GM06990 (cell line): ENCODE measurements around the gene MINDY4.

Source experiments
- DNase-seq: peaks from one replicate; pipeline ENCODE4 v3.0.0-alpha.2; 2011; ENCODE audit not compliant: insufficient read length; ENCODE audit errors: extremely low read depth
- H3K27me3 ChIP-seq: replicated peaks from 2 replicates; pipeline ENCODE4 v1.6.0; 2011; ENCODE audit warnings: low read length; ENCODE audit not compliant: control insufficient read depth, insufficient read depth
- H3K36me3 ChIP-seq: 2 replicates; pipeline ENCODE4 v1.5.1; 2011; ENCODE audit warnings: low read length; ENCODE audit not compliant: control insufficient read depth, insufficient read depth
- H3K4me3 ChIP-seq: replicated peaks from 2 replicates; pipeline ENCODE4 v1.5.1; 2011; ENCODE audit warnings: low read depth, mild to moderate bottlenecking, control low read depth, low read length
- CTCF ChIP-seq: IDR thresholded peaks from 2 replicates; pipeline ENCODE4 v1.5.1; 2011; ENCODE audit warnings: low read length, control low read depth, mild to moderate bottlenecking, inconsistent platforms; ENCODE audit not compliant: insufficient read depth, poor library complexity, severe bottlenecking

MINDY4 gene

GRCh38 chr7:30851651-30852307, 80.6 kb downstream of the MINDY4 start:
- DNase-seq: no peak
- Histone ChIP-seq H3K27me3 (no peaks in the 10 kb centered on the region), H3K36me3 (no peaks in the 10 kb centered on the region), H3K4me3 (no peak overlapping the region)
- TF ChIP-seq CTCF: no peak

GRCh38 chr7:30852308-30852684, 81.1 kb downstream of the MINDY4 start:
- Histone ChIP-seq H3K27me3 (no peaks in the 10 kb centered on the region), H3K4me3 (no peak overlapping the region), H3K36me3 (no peaks in the 10 kb centered on the region)
- TF ChIP-seq CTCF: no peak
- no peak for DNase-seq

- no peak for DNase-seq
- TF ChIP-seq CTCF: no peak
These were observed 81.6 kb downstream of the MINDY4 start for GRCh38 chr7:30852744-30853288.

GRCh38 chr7:30853576-30853975, 82.4 kb downstream of the MINDY4 start:
- no peak for DNase-seq
- no peak for TF ChIP-seq CTCF
- H3K36me3 ChIP-seq: no peaks in the 10 kb centered on the region
- no peaks in the 10 kb centered on the region for H3K27me3 ChIP-seq
- no peak overlapping the region for H3K4me3 ChIP-seq

More at GRCh38 chr7:30852744-30853288, 81.6 kb downstream of the MINDY4 start:
- Histone ChIP-seq H3K4me3 (no peak overlapping the region), H3K36me3 (no peaks in the 10 kb centered on the region), H3K27me3 (no peaks in the 10 kb centered on the region)

GRCh38 chr7:30855936-30856335, 84.7 kb downstream of the MINDY4 start:
- no peak for DNase-seq
- H3K4me3 ChIP-seq: no peak overlapping the region
- no peak for TF ChIP-seq CTCF
- no peaks in the 10 kb centered on the region for H3K27me3 ChIP-seq
- H3K36me3 ChIP-seq: no peaks in the 10 kb centered on the region
